ENCODE results near the gene DEFB132. TPM values are rescaled to one million over a fixed set of nuclear protein-coding genes. Genes with fewer than 3 reads are reported as not detected.

The DEFB132 gene
- total and polyA plus RNA-seq, 2 of the 8 experiments (the other 6 are each of a cell fraction or from before 2014, with no cell fraction given): not detected

- H3K79me2 ChIP-seq (ENCODE audit: control insufficient read depth in 1 of 2, insufficient read depth in 2 of 2, low read length in 2 of 2): no peaks in the 10 kb centered on the region
- no peaks in the 10 kb centered on the region; the same call in 1 of the 2 replicates for H3K23me2 ChIP-seq (ENCODE audit: low read depth, low read length)
- no peak for FAIRE-seq
- no peak overlapping the region for H2BK20ac ChIP-seq (ENCODE audit: low read length)
- peak overlapping the region; percentile 23 to 77; a peak in 3 of 4 replicates for H3K4me2 ChIP-seq (ENCODE audit: insufficient read depth in 1 of 2, low read depth in 2 of 2, low read length in 2 of 2)
- H4K8ac ChIP-seq (ENCODE audit: extremely low read depth, insufficient read depth, low read length): peak overlapping the region; percentile 96
- peaks cover 0 to 2% of the 10 kb centered on the region in 2 experiments for H4K20me1 ChIP-seq (replicated peaks in 1 of 2; ENCODE audit: control insufficient read depth in 1 of 2, insufficient read depth in 2 of 2, low read length in 2 of 2)
- no peaks in the 10 kb centered on the region; a peak in 1 of 8 replicates for H3K36me3 ChIP-seq (ENCODE audit: control insufficient read depth in 2 of 4, insufficient read depth in 4 of 4, low read length in 3 of 4)
- H3K27ac ChIP-seq (ENCODE audit: low read depth, low read length): no peak overlapping the region
- no peak overlapping the region for H3K14ac ChIP-seq (ENCODE audit: insufficient read length)
- H3K4me1 ChIP-seq (replicated peaks in 1 of 4; ENCODE audit: control insufficient read depth in 3 of 4, insufficient read depth in 4 of 4, low read length in 3 of 4): 0 out of 7 replicates have a peak, but pooled peaks cover 0 to 2% (median 0%) of the 10 kb centered on the region in 4 experiments
- peak overlapping the region; percentile 4 to 53 (median 31); a peak in 6 of 8 replicates for H3K4me3 ChIP-seq (ENCODE audit: extremely low read depth in 1 of 4, insufficient read depth in 2 of 4, low read depth in 3 of 4, low read length in 4 of 4)
- H4K5ac ChIP-seq (ENCODE audit: insufficient read length, low read depth, low read length): peak overlapping the region; percentile 70
- 23 to 100% methylated on average over 1 to 42 of the region's 43 CpGs for WGBS, 2 experiments (ENCODE audit: extremely low coverage in 1 of 2, insufficient coverage in 1 of 2, insufficient read length in 1 of 2, insufficient replicate concordance in 2 of 2, low coverage in 1 of 2, low lambda C conversion rate in 2 of 2, missing lambda C conversion rate in 1 of 2)
- H3K79me1 ChIP-seq (ENCODE audit: low read depth, low read length): no peaks in the 10 kb centered on the region
- no peak overlapping the region for H3K56ac ChIP-seq (replicated peaks; ENCODE audit: insufficient read length, low read depth, low read length)
- peak overlapping the region in 2 of 4 experiments; percentile 27 to 44; a peak in 4 of 7 replicates for H3K9ac ChIP-seq (replicated peaks in 1 of 4; ENCODE audit: extremely low read depth in 1 of 4, low read depth in 3 of 4, low read length in 3 of 4)
- peak overlapping the region; percentile 91 for H3K18ac ChIP-seq (ENCODE audit: extremely low read depth, low read length)
- no peak overlapping the region for H2BK12ac ChIP-seq (ENCODE audit: low read depth, low read length)
- H3K23ac ChIP-seq (ENCODE audit: insufficient read length): no peak overlapping the region
- peaks cover 0 to 26% (median 11%) of the 10 kb centered on the region in 4 experiments; a peak in 6 of 7 replicates for H3K27me3 ChIP-seq (replicated peaks in 1 of 4; ENCODE audit: control insufficient read depth in 3 of 4, extremely low read depth in 1 of 4, insufficient read depth in 3 of 4, low read length in 3 of 4)
- H3K9me3 ChIP-seq (ENCODE audit: insufficient read depth in 2 of 2, low read depth in 1 of 2, low read length in 1 of 2): no peaks in the 10 kb centered on the region
- H3K4ac ChIP-seq (replicated peaks; ENCODE audit: insufficient read length, low read depth, low read length): no peak overlapping the region
- peak; percentile 84 to 99 for DNase-seq (ENCODE audit: low read depth in 1 of 2, low spot score in 2 of 2)
- H2AFZ ChIP-seq (ENCODE audit: low read length): peak overlapping the region; percentile 75
- no peak overlapping the region for H2BK15ac ChIP-seq (ENCODE audit: low read length)
- H2AK5ac ChIP-seq (ENCODE audit: low read depth, low read length): no peak overlapping the region
- CTCF ChIA-PET (ENCODE audit: partially characterized antibody): interaction anchor here (0.6 to 7.5 kb wide), 26 partner anchors 8 to 170 kb away, joined by 3 to 63 read pairs (median 4); partner anchors contain the start of genes DEFB132 and SOX12
- no peak overlapping the region for H2BK5ac ChIP-seq (ENCODE audit: low read depth, low read length)
- no peak overlapping the region for H2BK120ac ChIP-seq (replicated peaks; ENCODE audit: low read depth, low read length)
- peak overlapping the region; percentile 86 for H4K91ac ChIP-seq (replicated peaks; ENCODE audit: insufficient read length, low read length)
- POLR2A ChIA-PET (ENCODE audit: partially characterized antibody): interaction anchor here (0.8 to 5.5 kb wide), 11 partner anchors 9 to 80 kb away, joined by 3 to 21 read pairs (median 6); partner anchors contain the start of genes DEFB132, NRSN2 and SOX12
- no peak for TF ChIP-seq SIRT6 (IDR thresholded peaks at IDR 0.05; ENCODE audit: low read length)
- no peak for TF ChIP-seq CBX8 (IDR thresholded peaks at IDR 0.05; ENCODE audit: borderline replicate concordance, low read depth, low read length)
- TF ChIP-seq POLR2AphosphoS5 (IDR thresholded peaks at IDR 0.05; ENCODE audit: low read depth, low read length): peak; percentile 93
- TF ChIP-seq TCF12 (IDR thresholded peaks at IDR 0.05; ENCODE audit: low read depth, low read length): 0 out of 2 replicates have a peak, but pooled peaks have one; percentile 76
- TF ChIP-seq BCL11A (IDR thresholded peaks at IDR 0.05; ENCODE audit: low read depth in 2 of 2, low read length in 2 of 2): no peak
- peak; percentile 89 for TF ChIP-seq TAF1 (IDR thresholded peaks at IDR 0.05; ENCODE audit: low read depth, low read length)
- TF ChIP-seq MAX (IDR thresholded peaks at IDR 0.05): peak; percentile 88
- TF ChIP-seq EP300 (IDR thresholded peaks at IDR 0.05; ENCODE audit: borderline replicate concordance in 1 of 2, low read depth in 2 of 2, low read length in 2 of 2): no peak
- TF ChIP-seq POLR2A (IDR thresholded peaks at IDR 0.05; ENCODE audit: control extremely low read depth in 1 of 2, low read depth in 2 of 2, low read length in 2 of 2): peak in 1 of 2 experiments; percentile 94; a peak in 2 of 3 replicates
- no peak for TF ChIP-seq CHD2 (IDR thresholded peaks at IDR 0.05; ENCODE audit: low read length)
- TF ChIP-seq FOSL1 (IDR thresholded peaks at IDR 0.05; ENCODE audit: insufficient read depth, low read depth, low read length): no peak
Measured at GRCh38 chr20:266596-267562, 9.4 kb downstream of the DEFB132 start.
